Hepatic stellate cell (primary cell): ENCODE results near the gene ORAI3.

Source experiments
- DNase-seq: peaks from one replicate; pipeline ENCODE4 v3.0.0; 2011; ENCODE audit warnings: low spot score

The ORAI3 gene

GRCh38 chr16:30948667-30949649 lies at the start of gene ORAI3:
Gene ORAI3, plus strand, starts transcription at chr16:30949068. Its CDS starts 222 bp downstream, at chr16:30949290.
- DNase-seq: peak; percentile 74

DNA sequence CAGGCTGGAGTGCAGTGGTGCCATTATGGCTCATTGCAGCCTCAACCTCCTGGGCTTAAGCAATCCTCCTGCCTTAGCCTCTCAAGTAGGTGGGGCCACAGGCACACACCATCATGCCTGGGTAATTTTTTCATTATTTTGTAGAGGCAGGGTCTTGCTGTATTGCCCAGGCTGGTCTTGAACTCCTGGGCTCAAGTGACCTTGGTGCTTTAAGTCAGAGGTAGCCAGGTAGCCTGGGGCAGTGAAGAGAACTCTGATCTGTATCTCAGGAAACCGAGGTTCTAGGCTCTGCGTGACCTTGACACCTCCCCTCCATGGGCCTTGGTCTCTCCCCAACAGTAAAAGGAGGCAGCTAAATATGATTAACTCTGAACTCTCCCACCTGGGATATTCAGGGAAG lies 49.1 kb upstream of the ORAI3 start:
- DNase-seq: no peak

- DNase-seq: no peak
Measured at GRCh38 chr16:30900588-30900987, 48.3 kb upstream of the ORAI3 start.

- DNase-seq: no peak
Measured at GRCh38 chr16:30901201-30902028, 47.5 kb upstream of the ORAI3 start.

- peak; percentile 87 for DNase-seq
Measured at GRCh38 chr16:30902029-30902972, 46.6 kb upstream of the ORAI3 start.

DNA sequence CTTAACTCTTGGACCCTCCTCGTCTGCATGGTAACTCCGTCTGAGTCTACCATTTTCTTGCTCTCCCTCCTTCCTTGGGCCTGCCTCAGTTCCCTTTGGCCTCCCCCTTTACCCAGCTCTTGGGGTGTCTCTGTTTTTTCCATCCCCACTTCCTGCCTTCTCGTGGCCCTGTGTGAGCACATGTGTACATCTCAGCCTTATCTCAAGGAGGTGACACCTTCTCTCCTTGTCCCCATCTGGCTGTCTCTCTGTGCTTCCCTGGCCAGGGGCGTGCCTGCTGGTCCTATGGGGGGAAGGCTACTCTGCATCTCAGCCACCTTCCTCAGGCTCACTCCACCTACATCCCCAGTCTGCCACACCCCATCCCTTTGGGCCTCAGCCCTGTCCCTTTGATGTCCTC lies 45.9 kb upstream of the ORAI3 start:
- no peak for DNase-seq

GRCh38 chr16:30903596-30903995 lies 45.3 kb upstream of the ORAI3 start:
- DNase-seq: peak; percentile 26

- no peak for DNase-seq
Measured at GRCh38 chr16:30904114-30904780, 44.6 kb upstream of the ORAI3 start.

GRCh38 chr16:30907064-30907463 lies 41.8 kb upstream of the ORAI3 start:
- no peak for DNase-seq

DNA sequence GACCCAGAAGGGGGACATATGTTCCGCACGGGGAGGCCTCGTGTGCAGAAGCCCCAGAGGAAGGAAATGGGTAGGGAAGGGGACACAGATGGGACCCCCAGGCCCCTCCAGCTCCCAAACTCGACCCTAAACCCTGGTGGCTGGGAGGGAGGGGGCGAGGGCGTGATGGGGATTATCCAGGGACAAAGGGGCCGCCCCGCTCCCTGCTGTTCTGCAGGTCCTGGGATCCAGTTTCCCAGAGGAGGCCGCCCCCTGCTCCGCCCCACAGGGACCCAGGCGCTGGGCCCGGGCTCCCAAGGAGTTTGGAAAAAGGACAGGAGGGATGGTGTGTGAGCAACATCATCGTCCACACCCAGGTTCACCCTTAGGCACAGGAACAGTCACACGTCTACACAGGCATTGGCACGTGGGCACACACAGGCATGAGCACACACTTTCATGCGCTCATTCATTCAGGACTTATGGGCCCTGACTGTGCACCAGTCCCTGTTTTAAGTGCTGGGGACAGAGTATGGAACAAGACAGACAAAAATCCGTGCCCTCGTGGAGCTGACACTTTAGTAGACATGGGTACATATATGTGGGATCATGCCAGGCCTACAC lies 38.3 kb upstream of the ORAI3 start:
- DNase-seq: no peak

DNA sequence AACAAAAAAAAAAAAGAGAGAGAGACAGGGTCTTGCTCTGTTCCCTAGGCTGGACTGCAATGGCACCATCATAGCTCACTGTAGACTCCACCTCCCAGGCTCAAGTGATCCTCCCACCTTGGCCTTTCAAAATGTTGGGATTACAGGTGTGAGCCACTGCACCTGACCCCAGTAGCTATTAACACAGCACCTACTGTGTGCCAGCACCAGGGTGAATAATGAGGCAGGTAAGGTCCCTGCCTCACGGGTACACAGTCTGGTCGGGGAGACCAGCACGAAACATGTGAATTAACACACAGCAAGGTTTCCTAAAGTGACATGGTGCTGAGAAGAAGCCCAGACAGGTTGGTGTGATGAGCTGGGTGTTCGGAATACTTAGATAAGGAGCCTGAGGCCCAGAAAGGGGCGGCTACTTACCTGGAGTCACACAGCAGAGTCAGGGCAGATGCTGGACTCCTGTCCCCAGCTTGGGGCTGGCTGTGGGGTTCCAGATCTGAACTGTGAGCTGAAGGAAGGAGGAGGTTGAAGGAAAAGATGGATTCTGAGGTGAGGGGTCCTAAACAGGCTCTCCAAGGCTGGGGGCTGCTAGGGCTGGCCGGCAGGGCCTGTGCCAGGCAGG lies 36.0 kb upstream of the ORAI3 start:
- DNase-seq: no peak

DNA sequence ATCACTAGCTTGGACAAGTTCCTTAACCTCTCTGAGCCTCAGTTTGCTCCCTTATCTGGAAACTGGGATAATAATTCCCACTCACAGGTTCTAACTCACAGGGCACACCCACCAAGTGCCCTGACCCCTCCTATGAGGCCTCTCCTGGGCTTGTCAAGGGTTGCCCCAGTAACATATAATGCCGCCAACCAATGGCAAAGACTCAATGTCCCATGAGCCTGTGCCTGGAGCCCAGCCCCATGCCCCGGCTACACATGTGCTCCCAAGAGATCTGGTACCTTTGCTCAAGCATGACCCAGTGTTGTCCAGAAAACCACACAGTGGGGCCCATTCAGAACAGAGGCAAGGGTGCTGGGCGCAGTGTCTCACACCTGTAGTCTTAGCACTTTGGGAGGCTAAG lies 34.0 kb upstream of the ORAI3 start:
- DNase-seq: no peak

- DNase-seq: no peak
Measured at GRCh38 chr16:30918614-30919013, 30.3 kb upstream of the ORAI3 start.

DNA sequence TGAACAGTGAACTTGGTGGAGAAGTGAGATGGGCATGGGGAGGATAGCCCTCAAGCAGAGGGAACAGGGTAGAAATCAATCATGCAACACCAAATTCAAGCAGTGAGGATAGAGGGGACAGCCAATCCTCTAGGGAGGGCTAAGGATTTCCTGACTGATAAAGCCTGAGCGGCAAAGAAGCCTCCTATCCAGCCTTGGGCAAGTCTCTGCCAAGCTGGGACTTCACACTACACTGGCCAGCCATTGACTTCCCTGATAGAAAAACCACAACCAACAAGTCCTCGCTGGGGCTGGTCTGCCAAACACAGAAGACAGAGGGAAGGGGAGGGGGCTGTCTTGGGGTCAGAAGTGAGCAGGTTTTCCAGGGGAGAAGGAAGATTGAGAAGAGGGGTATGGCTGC lies 28.0 kb upstream of the ORAI3 start:
- DNase-seq: no peak

DNA sequence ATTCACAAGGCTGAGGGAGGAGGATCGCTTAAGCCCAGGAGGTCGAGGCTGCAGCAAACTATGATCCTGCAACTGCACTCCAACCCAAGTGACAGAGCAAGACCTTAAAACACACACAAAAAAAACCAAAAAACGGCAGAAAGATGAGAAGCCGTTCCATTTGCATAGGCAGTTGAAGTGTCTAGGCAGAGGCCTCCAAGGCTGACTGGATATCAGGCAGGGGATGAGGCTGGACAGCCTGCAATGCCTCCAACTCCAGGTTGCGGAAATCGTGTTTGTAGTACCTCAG lies 27.5 kb upstream of the ORAI3 start:
- DNase-seq: no peak

DNA sequence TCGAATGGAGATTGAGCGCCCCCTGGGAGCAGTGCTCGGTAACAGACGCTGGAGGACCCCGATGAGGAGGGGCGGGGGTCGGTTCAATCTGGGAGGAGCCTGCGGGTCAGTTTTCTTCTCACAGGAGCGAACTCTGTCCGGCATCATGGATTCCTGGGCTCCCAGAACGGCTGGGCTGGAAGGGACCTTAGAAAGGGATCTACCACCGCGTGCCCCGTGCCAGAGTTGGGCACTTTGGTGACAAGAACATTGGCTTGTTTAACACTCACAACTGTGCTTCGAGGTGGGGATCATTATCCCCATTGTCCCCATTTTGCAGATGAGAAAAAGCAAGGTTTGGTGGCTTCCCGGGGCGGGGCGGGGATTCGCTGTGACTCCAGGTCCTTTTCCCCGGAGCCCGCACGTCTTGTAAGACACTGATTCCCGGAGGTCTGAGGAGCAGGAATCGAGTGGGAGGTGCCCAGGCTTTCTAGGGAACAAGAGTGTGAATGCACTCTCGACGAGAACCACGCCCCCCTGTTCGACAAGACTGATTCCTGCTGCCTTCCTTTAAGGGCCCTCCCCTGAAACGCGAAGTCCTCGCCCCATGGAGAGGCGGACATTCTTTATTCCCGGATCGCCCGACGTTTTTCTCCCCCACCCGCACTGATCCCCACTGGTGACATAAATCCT lies 27.0 kb upstream of the ORAI3 start:
- DNase-seq: peak; percentile 89

GRCh38 chr16:30922420-30922959 lies 26.4 kb upstream of the ORAI3 start:
- DNase-seq: peak; percentile 97

DNA sequence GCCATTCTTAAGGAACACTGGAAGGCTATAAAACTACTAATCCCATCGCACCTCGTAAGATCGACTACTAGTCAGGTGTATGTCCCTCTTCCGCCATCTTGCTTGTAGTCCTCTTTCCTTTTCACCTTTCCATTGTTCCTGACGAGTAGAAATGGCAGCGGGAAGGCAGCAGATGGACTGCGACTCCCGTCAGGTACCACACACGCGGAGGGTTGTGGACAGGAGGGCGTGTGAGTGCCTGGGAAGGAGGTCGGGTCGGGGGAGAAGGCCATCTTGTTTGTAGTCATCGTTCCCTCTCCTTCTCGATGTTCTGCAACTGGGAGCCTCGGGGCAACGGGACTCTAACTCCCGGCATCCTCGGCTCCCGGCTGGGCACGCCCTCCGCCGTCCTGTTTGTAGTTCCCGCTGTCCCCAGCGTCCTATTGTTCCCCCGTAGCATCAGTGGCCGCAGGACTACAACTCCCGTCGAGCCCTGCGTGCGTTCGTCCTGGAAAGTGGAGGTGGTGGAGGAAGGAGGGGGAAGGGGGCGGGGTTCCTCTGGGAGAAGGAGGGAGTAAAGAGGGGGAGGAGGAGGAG lies 25.8 kb upstream of the ORAI3 start:
- DNase-seq: peak; percentile 98

DNA sequence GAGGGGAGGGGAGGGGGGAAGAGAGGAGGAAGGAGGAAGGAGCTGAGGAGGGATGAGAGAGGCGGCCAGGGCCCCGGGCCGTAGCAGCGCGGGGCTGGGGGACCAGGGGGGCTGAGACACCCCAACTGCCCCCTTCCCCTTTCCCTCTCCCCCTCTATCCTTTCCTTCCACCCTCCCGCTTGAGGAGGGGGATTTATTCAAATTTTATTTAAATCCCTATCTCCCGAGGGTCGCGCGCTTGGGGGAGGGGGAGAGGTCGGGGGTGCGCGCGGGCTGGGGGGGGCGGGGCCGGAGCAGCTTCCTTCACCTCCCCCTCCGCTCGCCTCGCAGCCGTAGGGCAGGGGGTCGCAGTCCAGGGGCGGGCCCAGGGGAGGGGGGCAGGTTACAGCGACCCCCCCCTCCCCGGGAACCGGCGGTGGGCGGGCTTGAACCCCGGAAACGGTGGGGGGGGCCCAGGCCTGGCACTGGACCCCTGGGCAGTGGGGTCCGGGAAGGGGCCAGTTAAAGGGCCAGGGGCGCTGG lies 25.3 kb upstream of the ORAI3 start, which contains the start of gene FBXL19:
Gene FBXL19, plus strand, starts transcription at position 19 of the 522 bp plus-strand sequence. CDS start 2,183 bp downstream, outside the sequence.
- DNase-seq: no peak
